HG03432 (cell line): ENCODE measurements around the gene ALK.

Experiments
- ATAC-seq: cut with Tn5 transposase; IDR thresholded peaks from one replicate; pipeline ENCODE4 v1.9.1; 2021; ENCODE audit warnings: mild to moderate bottlenecking, moderate library complexity; ENCODE audit not compliant: unreplicated experiment

The ALK gene

DNA sequence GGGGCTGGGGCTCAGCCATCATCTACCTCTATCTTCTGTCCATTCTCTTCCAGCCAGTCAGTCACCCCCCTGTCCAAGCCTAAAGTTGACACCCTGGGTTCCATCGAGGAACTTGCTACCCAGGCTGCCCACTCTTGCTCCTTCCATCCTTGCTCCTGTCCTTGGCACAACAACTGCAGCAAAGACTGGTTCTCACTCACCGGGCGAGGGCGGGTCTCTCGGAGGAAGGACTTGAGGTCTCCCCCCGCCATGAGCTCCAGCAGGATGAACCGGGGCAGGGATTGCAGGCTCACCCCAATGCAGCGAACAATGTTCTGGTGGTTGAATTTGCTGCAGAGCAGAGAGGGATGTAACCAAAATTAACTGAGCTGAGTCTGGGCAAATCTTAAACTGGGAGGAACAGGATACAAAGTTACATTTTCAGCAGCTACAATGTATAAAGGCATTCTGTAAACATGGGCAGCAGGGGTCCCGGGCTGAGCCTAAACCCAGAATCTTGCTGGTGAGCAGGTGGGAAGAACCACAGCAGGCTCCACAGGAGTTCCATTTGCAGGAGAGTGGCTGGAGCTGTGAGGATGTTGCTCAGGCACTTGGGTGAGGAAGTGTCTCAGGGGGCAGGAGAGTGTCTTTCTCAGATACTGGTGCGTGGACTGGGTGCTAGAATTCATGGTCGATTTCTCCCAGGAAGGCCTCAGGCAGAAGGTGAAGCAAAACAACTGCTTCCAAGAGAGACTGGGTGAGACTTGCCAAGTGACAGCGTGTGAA is 700.7 kb downstream of the ALK start:
- no peak for ATAC-seq

DNA sequence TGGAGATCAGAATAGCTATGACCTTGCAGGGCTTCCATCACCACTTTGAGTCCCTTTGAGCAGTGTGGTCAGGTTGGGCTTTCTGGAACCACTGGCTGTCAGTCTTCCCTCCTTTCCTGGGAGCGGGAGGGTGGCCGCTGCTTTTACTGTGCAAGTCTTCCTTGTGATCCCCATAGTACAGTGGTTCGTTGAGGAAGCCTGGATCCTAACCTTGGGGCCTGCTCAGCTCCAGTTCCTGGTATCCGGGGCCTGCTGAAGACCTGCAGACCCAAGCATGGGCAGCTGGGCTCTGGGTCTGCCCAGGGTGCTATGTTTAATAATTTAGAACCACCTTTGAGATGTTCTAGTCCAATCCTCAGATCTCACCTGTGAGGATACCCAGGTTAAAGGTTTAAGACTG is 702.0 kb downstream of the ALK start:
- no peak for ATAC-seq

DNA sequence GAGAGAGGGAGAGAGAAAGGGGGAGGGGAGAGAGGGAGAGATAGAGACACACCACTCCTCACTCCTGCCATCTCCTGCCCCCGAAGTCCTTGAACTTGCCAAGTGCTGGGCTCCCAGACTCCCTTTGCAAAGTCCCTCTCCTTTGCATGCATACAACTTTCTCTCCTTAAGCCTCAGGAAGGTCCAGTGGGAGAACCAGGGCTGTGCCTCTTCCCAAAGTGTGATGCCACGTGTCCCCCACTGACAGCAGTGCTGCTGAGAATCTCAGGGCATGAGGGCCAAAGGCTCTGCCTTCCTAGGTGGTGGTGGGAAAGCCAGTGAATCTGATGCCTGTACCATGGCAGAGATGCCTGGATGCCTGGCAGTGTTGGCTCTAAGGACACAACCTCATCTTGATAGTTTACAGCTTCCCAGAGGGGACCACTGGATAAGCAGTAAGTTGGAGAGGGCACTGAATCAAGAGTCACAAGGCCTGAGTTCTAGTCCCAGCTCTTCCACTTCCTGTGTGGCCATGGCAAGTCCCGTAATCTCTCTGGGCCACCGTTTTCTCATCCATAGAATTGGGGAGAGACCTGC is 702.7 kb downstream of the ALK start:
- ATAC-seq, result no peak

DNA sequence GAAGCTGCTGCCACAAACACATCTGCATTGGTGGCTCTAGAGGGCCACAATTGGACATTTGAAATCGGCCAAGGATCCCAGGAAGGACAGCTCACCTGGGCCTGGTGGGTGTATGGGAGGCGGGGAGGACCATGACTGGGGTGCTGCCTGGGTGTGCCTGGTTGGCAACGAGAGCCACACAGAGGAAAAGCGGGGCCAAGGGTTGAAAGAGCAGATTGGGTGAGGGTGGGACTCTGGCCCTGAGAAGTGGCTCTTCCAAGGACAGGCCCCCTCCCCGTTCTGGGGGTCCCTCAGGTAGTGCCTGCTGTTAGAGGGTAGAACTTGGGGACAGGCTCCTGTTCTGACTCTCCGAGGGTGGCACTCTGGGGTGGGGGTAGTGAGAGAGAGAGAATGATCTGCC is 703.3 kb downstream of the ALK start:
- no peak for ATAC-seq

DNA sequence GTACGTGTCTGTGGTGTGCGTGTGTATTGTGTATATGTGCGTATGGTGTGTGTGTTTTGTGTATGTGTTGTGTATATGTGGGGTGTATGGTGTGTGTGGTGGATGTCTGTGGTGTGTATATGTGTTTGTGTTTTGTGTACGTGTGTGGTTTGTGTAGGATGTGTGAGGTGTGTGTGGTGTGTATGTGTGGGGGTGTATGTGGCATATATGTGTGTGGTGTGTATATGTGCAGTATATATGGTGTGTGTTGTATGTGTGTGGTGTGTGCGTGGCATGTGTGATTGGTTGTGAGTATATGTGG is 704.8 kb downstream of the ALK start:
- no peak for ATAC-seq

DNA sequence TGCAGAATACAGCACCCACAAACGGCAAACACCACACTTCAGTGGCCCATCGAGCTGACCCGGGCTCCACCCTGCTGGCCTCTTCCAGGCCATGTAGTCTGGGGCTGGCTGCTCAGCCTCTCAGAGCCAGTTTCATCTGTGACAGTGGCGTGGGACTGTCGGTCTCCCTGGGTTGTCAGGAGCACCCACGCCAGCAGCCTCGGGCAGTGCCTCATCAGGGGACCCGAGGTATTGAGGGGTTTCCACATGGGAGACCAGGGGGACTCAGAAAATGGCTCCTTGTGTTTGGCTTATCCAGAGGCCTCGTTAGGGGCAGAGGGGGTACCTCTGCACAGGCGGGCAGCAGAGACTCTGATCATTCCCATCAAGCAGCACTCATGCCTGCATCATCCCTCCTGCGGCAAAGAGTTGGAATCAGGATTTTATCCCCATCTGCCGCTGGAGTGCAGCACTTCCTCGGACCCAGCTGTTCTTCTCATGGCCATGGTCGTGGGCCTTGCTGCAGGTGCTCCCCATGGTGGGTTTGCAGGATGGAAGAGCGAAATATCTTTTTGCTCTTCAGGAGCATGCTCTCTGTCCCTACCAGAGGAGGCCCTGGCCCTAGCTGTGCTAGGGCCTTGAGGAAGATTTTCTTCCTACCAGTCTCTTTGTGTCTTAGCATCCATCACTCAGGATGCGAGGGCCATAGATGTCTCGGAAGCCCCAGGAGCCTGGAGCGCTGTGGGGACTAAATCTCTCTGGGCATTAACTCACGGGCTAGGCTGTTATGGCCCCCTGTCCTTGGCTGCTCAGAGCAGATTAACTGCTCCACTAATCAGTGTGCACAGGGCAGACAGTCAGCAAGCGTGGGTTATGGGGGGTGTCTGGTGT is 705.4 kb downstream of the ALK start:
- ATAC-seq, result no peak

DNA sequence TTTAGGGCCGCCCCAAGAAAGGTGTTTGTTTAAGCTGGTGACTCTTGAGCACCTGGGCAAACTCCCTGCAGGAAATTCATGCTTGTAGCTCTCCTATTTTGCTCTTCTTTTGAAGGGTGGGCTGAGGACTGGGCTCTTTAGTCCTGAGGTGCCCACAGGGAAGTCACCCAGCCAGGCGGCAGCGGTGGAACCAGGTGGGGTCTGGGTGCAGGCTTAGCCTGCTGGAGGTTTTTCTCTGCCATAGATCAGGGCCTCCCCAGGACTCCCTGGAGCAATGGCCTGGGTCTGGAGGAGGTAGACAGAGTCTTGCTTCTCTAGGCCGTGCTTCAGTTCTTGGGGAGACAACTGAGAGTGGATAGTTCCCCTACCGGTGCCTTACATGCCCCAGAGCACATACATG is 706.3 kb downstream of the ALK start:
- ATAC-seq, result no peak

DNA sequence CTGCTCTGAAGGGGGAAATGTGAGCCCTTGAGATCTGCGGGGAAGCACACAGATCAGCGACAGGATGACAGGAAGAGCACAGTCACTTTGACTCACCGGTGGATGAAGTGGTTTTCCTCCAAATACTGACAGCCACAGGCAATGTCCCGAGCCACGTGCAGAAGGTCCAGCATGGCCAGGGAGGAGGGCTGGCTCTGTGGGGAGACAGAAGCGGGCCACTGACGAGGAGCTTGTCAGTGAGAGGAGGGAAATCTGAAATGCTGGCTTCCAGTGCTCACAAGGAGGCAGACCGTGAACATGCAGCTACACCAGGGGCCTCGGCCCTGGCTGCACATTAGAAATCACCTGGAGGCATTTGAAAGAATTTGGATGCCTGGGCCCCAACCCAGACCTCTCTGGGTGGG is 707.5 kb downstream of the ALK start:
- ATAC-seq, result no peak

DNA sequence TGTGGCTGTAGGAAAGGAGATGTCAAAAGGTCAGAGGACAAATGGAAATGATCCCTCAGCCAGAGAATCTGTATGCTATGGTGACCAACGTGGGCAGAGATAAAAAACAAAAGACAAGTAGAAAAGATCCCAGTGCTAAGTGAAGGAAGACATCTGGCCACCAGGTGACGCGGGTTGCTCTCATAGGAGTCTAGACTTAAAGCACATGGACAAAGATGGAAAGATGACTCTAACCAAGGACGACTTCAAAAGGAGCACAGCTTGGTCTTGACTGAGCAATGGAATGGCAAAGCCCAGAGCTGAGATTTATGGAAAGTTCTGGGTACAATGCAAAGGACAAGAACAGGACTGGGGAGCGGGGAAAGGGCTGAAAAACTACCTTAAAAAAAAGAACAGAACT is 709.4 kb downstream of the ALK start:
- no peak for ATAC-seq

DNA sequence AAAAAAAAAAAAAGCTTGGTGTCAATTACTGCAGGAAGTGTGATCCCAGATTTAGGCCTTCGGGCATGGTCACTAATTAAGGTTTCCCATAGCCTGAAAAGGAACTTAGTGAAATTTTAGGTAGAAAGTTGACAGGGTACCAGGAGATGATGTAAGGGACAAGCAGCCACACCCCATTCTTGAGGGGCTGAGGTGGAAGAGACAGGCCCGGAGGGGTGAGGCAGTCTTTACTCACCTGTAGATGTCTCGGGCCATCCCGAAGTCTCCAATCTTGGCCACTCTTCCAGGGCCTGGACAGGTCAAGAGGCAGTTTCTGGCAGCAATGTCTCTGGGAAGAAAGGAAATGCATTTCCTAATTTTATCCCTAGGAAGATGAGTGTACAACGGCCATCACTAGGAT is 711.8 kb downstream of the ALK start:
- ATAC-seq, result no peak

DNA sequence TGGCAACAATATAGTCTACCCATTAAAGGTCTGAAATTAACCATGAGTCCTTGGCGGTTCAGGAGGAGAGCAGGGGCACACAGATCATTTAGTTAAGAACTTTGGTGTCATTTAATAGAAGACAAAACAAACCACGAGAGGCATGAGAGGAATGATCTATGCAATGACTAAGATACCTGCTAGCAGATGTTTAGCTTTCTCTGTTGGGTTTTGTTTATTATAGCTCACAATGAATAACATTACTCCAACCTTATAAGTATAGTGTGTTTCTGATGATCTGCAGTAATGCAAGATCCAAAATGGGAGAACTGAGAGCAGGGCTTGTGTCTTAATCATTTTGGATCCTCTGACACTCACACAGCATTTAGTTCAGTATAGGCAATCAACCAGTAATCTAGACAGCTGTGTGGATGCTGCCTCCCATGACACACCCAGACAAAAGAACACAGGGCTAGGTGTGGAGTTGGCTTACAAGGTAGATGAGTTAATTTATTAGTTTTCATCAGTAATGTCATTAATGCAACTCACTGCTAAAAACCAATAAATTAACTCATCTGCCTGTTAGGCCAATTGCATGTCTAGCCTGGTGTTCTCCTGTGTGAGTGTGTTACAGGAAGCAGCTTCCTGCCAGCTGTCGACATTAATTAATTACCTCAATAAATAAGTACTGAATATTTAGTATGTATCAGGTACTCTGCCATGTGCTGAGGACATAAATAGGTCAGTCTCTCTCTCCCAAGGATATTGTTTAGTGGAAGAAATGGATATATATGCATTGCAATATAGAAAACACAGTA is 713.8 kb downstream of the ALK start:
- ATAC-seq, result no peak

DNA sequence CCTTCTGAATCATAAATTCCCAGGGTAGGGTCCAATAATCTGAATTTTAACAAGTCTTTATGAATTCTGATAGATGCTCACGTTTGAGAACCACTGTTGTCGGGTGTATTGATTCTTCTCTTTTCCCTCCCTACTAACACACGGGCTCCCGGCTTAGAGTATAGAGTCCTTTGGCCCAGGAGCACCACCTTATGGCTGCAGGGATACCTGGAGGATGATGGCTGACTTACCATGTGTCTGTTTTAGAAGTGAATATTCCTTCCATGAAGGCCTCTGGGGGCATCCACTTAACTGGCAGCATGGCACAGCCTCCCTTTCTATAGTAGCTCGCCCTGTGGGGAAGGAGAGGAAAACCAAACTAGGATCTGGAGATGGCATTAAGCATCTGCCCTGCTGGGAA is 714.4 kb downstream of the ALK start:
- no peak for ATAC-seq

DNA sequence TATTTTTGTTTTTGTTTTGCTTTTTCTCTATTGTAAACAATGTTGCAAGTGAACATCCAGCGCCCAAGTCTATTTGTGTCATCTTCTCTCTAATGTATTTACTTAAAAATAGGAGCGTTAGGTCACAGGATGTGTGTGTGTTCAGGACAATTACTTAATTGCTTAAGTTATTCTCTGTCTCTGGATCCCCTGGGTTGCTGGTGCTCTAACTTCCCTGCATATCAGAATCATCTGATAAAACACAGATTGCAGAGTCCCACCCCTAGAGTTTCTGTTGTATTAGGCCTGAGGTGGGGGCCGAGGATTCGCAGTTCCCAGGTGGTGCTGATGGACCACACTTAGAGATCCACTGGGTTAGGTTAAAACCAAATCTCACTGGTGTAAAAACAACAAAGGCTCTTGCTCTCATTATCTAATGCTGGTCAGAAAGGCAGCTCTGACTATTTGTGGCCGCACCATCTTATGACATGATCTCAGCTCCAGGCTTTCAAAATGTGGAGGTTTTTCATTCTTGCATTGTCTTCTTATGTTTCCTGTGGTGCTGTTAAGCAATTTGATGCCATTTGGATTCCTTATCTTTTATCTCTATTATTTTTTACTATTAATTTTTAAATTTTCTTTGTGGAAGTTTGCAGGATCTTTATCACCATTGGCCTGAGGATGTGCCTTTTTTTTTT is 718.4 kb downstream of the ALK start:
- no peak for ATAC-seq

DNA sequence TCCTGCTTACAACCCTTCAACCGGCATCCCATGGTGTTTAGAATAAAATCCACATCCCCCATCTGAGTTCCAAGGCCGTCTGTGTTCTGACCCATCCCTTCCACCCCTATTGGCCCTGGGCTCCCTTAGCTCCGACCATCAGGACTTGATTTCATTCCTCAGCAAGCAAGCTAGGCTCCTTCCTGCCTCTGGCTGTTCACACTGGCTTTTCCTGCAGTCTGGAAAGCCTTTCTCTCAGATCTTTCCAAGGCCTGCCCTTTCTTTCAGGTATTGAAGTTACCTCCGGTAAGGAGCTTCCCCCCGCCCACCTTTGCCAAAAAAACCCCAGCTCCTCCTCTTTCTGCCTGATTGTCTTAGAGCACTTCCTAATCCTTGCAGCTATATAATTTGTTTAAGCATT is 719.4 kb downstream of the ALK start:
- ATAC-seq, result no peak

DNA sequence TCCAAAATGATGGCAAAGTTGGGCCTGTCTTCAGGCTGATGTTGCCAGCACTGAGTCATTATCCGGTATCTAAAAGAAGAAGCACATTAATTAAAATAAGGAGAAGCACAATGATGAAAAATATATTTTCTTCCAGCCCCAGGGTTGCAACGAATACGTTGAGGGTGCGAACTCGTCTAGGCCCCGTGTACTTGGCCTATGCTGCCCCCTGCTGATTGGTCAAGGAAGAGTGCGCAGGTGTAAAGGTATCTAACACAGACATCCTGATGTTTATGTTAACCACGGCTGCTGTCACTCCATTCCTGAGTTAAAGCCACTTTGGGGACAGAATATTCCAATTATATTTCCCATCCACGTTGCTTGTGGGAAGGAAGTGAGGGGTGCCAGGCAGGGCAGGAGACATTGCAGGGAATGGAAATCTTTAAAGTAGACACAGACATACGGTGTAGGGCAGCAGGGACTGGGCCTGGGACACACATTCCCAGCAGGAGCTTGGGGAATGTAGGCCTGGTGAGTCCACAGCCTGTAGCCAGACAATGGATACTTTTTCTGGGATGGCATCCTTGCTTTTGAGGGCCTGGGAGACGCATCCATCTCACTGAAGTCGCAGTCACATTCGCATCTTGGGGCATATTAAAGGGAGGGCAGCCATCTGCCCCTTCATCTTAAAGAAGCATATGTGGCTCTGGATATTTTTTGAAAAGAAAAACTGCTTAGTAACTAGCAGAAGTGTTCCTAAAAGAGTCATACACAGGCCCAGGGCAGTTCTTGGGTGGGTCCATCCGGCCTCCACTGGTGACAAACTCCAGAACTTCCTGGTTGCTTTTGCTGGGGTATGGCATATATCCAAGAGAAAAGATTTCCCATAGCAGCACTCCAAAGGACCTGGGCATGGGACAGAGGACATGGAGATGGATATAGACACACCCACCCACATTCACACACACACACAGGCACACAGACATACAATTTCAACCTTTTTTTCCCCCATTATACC is 724.3 kb downstream of the ALK start:
- ATAC-seq, result peak; percentile 54

DNA sequence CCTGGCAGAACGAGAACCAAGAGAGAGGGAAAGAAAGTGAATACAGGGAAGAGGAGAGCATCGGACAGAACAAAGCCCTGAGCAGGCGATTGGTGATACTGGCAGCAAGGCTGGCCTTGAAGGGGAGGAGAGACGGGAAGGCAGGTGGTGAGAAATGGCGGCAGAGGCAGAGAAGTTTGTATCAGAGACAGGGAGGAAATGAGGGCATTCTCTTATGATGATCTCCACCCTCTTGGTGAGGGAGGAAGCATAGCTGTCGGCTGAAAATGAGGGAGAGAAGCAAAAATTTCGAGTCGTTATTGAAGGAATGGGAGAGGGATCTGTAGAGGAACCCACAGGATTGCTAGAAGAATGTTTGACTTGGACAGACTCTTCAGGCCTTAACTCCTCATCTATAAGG is 725.6 kb downstream of the ALK start:
- no peak for ATAC-seq

DNA sequence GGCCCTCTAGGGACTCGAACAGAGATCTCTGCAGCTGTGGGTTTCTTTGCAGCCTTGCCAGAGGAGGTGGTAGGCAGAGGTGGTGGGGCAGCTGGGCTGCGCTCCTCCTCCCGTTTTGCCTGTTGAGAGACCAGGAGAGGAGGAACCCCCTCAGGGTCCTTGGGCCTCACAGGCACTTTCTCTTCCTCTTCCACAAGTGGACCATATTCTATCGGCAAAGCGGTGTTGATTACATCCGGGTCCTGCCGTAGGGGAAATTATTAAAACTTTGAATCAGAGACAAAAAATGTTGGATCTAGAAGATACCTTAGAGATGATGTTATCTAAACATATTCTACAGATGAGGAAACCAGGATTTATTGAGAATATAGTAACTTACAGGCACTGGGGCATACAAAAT is 727.7 kb downstream of the ALK start:
- ATAC-seq, result no peak

DNA sequence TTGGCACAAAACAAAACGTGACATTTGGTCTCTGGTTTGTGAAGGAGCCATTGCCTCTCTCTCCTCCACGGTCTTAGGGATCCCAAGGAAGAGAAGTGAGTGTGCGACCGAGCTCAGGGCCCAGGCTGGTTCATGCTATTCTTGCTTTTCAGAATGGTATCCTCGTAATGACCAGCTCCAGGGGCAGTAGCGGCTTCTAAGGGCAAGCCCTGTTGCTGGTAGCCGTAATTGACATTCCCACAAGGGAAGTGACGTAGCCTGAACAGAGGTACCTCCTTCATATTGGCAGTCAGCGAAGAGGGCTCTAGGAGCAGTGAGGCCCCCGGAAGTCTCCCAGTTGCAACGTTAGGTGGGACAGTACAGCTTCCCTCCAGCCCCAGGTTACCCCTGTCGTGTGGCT is 728.3 kb downstream of the ALK start:
- ATAC-seq, result no peak

DNA sequence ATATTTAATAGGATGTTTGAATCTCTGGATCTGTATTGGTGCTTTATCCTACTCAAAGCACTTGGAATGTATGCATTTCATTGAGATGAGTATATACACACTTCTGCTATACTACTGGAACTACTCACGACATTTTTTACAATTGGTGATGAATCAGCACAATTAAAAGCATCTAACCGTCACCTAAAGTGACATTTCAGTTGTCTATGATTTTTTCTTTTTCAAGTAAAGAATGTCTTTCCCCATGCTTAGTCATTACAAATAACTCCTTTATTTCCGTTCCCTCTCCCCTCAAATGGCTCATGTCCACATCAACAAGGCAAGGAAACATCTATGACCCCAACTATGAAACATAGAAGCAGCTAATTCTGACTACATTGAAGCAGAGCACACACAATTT is 728.9 kb downstream of the ALK start:
- ATAC-seq, result no peak

DNA sequence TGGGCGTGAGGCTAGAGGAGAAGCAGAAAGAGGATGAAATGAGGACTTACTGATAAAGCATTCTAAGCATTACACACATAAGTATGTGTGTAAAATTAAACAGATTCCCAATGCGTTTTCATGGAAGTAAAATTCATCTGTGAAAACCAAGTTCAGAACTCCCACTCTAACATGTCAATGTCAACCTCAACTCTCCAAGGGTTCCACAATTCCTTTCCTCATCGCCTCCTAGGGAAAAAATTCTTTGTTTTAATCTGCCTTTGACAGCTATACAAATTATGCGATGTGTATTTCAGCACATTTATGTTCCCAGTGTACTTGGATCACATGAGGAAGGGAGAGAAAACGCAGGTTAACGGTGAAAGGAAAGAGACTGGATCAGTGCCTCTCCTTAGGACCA is 729.6 kb downstream of the ALK start:
- ATAC-seq, result no peak
